HG03521 (cell line): ENCODE data around the gene PTCH2.

Source experiments
- ATAC-seq: cut with Tn5 transposase; IDR thresholded peaks from one replicate; pipeline ENCODE4 v1.9.1; 2021; ENCODE audit warnings: mild to moderate bottlenecking, moderate library complexity; ENCODE audit not compliant: unreplicated experiment

Gene PTCH2

GRCh38 chr1:44842862-44843655 lies at the start of gene PTCH2:
Gene PTCH2, minus strand, starts transcription at chr1:44843253. Its CDS starts 321 bp downstream, at chr1:44842932.
- ATAC-seq, result no peak

- no peak for ATAC-seq
These were observed 47.0 kb upstream of the PTCH2 start for GRCh38 chr1:44890007-44890406.

GRCh38 chr1:44885406-44885805 lies 42.4 kb upstream of the PTCH2 start:
- no peak for ATAC-seq

- no peak for ATAC-seq
These were observed 41.7 kb upstream of the PTCH2 start for GRCh38 chr1:44884746-44885145.

GRCh38 chr1:44881011-44881632 lies 38.1 kb upstream of the PTCH2 start:
- no peak for ATAC-seq

- no peak for ATAC-seq
These were observed 31.1 kb upstream of the PTCH2 start for GRCh38 chr1:44874155-44874554.

- no peak for ATAC-seq
These were observed 27.0 kb upstream of the PTCH2 start for GRCh38 chr1:44870096-44870495.

GRCh38 chr1:44867801-44868200 lies 24.7 kb upstream of the PTCH2 start:
- no peak for ATAC-seq

GRCh38 chr1:44862829-44863401 lies 19.9 kb upstream of the PTCH2 start:
- ATAC-seq, result no peak

- no peak for ATAC-seq
These were observed 17.9 kb upstream of the PTCH2 start for GRCh38 chr1:44860891-44861425.

GRCh38 chr1:44860331-44860730 lies 17.3 kb upstream of the PTCH2 start:
- no peak for ATAC-seq

- ATAC-seq, result no peak
These were observed 14.4 kb upstream of the PTCH2 start for GRCh38 chr1:44857446-44857845.

- no peak for ATAC-seq
These were observed 12.7 kb upstream of the PTCH2 start for GRCh38 chr1:44855742-44856141.

GRCh38 chr1:44854970-44855369 lies 11.9 kb upstream of the PTCH2 start:
- no peak for ATAC-seq

GRCh38 chr1:44853201-44853600 lies 10.1 kb upstream of the PTCH2 start:
- ATAC-seq, result no peak

GRCh38 chr1:44851308-44851707 lies 8.3 kb upstream of the PTCH2 start:
- ATAC-seq, result no peak

GRCh38 chr1:44849575-44850132 lies 6.6 kb upstream of the PTCH2 start:
- ATAC-seq, result no peak

GRCh38 chr1:44848456-44849181 lies 5.6 kb upstream of the PTCH2 start:
- no peak for ATAC-seq

- ATAC-seq, result no peak
These were observed 4.8 kb upstream of the PTCH2 start for GRCh38 chr1:44847845-44848244.

- no peak for ATAC-seq
These were observed 3.9 kb upstream of the PTCH2 start for GRCh38 chr1:44846985-44847384.

GRCh38 chr1:44842486-44842861 lies 579 bp downstream of the PTCH2 start:
- no peak for ATAC-seq
